Measurements from ENCODE around the gene RPTOR. TPM values are rescaled to one million over a fixed set of nuclear protein-coding genes. Genes with fewer than 3 reads are reported as not detected.
A peak's percentile ranks its signal among the peaks of the same experiment; 100 is the strongest.
"Not testable (repeated sequence)": the region's sequence is repeated elsewhere in the genome, so short reads cannot be mapped to it uniquely, and the experiment has no call there.

RPTOR gene
- total RNA-seq, 2 experiments from 2014 or later = 53.1 to 54.0 TPM

DNA sequence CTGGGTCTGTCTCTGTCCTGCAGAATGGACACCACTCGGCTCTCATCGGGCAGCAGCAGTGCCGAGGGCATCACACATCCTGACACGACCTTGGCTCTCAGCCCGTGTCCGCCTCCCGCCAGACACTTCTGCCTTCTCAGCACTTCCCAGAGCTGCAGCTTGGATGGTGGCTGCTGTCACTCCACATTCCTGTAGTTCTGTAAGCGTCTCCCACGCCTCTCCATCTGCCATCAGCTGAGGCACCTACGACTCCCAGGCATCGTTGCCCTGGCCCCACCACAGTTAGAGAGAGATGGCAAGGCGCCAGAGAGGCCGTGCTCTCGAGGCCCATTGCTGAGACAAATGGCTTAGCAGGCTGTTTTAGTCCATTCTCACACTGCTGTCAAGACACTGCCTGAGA is 251.1 kb downstream of the RPTOR start:
- Mint-ChIP-seq H3K4me1 (ENCODE audit: low read depth) (peaks cover 43% of the 10 kb centered on the region), H3K4me3 (no peak overlapping the region), H3K27me3 (ENCODE audit: low read depth) (no peaks in the 10 kb centered on the region), H3K27ac (peak overlapping the region; percentile 33), H3K9me3 (ENCODE audit: insufficient read depth) (no peaks in the 10 kb centered on the region), H3K36me3 (ENCODE audit: low read depth) (peaks cover 45% of the 10 kb centered on the region)
- POLR2A ChIA-PET = no interaction called here
- ATAC-seq (no peak), DNase-seq (no peak)
- CTCF ChIA-PET = interaction anchor here (1.2 kb wide), 1 partner anchor 39 kb away, joined by 3 read pairs; no protein-coding TSS in a partner anchor

DNA sequence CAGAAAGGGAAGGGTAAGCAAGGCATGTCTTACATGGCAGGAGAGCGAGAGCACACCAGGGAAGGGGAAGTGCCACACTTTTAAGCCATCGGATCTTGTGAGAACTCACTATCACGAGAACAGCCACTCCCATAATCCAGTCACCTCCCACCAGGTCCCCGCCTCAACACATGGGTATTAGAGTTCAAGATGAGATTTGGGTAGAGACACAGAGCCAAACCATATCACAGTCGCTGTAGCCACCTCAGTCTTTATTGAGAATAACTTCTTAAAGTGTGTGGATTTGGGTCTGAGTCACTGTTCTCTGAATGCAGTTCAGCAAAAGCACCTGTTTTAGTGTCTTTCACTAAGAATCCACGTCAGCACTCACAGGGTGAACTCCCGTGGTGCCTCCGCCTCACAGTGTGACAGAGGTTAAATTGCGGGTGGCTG is 251.8 kb downstream of the RPTOR start:
- Mint-ChIP-seq H3K36me3 (ENCODE audit: low read depth) (peaks cover 45% of the 10 kb centered on the region), H3K4me1 (ENCODE audit: low read depth) (peaks cover 36% of the 10 kb centered on the region), H3K9me3 (ENCODE audit: insufficient read depth) (no peaks in the 10 kb centered on the region), H3K4me3 (no peak overlapping the region), H3K27ac (peak overlapping the region; percentile 33), H3K27me3 (ENCODE audit: low read depth) (no peaks in the 10 kb centered on the region)
- CTCF ChIA-PET = no interaction called here
- POLR2A ChIA-PET = no interaction called here
- DNase-seq (no peak), ATAC-seq (no peak)

DNA sequence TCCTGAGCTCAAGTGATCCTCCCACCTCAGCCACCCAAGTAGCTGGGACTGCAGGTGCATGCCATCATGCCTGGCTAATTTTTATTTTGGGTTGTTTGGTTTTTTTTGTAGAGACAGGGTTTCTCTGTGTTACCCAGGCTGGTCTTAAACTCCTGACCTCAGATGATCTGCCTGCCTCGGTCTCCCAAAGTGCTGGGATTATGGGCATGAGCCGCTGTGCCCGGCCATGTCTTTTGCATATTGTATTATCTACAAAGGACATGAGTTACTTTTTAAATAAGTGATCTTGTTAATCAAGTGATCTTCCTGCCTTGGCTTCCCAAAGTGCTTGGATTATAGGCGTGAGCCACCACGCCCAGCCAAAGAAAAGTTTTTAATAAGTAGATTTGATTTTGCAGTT is 252.6 kb downstream of the RPTOR start:
- CTCF ChIA-PET; H3K4me3 Mint-ChIP-seq; DNase-seq; H3K9me3 Mint-ChIP-seq (ENCODE audit: insufficient read depth); ATAC-seq; H3K27ac Mint-ChIP-seq; POLR2A ChIA-PET; H3K27me3 Mint-ChIP-seq (ENCODE audit: low read depth): not testable (repeated sequence)
- H3K36me3 Mint-ChIP-seq (ENCODE audit: low read depth) = peaks cover 41% of the 10 kb centered on the region
- H3K4me1 Mint-ChIP-seq (ENCODE audit: low read depth) = peaks cover 29% of the 10 kb centered on the region

DNA sequence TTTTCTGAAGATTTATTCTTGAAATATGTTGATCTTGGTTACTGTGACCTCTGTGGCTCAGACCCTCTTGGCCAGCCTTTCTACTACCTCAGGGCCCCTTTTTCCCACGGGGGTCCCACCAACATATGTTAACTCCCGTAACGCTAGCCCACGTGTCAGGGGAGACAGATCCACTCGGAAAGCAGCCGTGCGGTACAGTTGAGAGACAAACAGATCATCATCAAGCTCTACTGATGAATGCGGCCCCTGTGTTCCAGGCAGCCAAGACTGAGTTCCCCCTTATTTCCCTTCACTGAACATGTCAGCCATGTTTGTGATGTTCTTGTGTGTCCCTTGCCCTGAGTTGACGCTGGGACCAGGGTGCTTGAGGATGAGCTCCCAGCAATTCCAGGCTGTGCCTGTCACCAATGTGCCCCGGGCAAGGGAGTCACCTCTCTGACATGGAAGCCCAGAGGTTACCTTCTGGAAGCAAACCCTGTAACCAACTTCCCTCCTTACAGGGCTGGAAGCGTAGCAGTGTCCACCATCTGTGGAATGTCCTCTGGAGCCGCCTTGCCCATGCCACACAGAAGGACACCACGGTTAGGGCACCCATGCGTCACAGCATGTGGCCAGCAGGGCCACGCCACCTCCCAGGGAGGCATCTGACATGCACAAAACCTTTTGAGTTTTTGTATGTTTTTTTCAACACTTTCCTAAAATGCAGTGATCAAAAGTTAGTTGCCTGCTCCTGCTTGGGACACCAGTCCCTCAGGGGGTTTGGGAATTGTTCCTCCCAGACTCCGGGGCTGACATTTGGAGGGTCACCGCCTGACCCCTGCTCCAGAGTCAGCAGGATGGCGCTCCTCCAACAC is 253.3 kb downstream of the RPTOR start:
- CTCF ChIA-PET = no interaction called here
- ATAC-seq = no peak
- Mint-ChIP-seq H3K4me3 (no peak overlapping the region), H3K27ac (peak overlapping the region; percentile 49), H3K4me1 (ENCODE audit: low read depth) (peaks cover 22% of the 10 kb centered on the region), H3K36me3 (ENCODE audit: low read depth) (peaks cover 40% of the 10 kb centered on the region), H3K27me3 (ENCODE audit: low read depth) (no peaks in the 10 kb centered on the region), H3K9me3 (ENCODE audit: insufficient read depth) (no peaks in the 10 kb centered on the region)
- no peak for DNase-seq
- POLR2A ChIA-PET = no interaction called here

DNA sequence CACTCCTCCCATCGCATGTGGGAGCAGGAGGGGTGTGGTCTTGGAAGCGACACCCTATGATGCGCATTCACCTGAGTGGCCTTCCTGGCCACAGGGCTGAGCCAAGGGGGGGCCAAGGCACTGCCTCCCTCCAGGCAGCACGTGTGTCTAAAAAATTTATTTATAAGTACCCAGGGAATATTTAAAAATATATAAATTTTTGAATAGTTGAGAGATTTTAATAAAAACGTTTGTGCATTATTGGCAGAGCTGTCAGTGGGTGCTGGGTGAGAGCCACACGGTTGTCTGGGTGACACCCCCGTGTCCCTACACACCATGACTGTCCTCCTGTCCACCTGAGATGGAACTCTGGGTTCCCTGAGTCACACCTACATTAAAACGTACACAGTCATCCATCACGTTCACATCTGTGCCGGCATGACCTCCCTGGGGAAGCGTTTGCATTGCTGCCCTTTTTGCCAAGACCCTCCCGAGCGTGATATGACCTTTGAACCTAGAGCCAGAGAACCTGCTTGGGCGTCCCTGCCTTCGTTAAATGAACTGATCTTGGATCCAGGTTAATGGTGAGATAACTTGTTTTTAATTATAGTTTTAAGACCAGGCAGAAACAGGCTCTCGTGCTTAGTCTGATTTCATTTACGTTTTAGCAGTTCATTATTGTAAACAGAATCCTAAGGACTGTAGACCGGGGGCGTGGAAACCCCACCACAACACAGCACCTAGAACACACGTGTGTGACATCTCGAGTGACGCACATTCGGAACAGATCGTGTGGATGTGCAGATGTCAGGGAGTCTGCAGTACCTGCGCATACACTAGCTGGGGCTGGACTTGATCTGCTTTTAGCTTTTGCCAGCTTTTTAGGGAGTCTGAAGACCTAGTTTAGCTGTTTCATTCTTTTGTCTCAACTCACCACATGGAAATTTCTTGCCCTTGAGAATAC is 254.2 kb downstream of the RPTOR start:
- H3K36me3 Mint-ChIP-seq (ENCODE audit: low read depth) = peaks cover 33% of the 10 kb centered on the region
- peaks cover 15% of the 10 kb centered on the region for H3K4me1 Mint-ChIP-seq (ENCODE audit: low read depth)
- ATAC-seq = no peak
- DNase-seq = no peak
- CTCF ChIA-PET = interaction anchor here (2.0 kb wide), 1 partner anchor 12 kb away, joined by 4 read pairs; no protein-coding TSS in a partner anchor
- H3K4me3 Mint-ChIP-seq = no peak overlapping the region
- no peaks in the 10 kb centered on the region for H3K27me3 Mint-ChIP-seq (ENCODE audit: low read depth)
- POLR2A ChIA-PET = no interaction called here
- no peaks in the 10 kb centered on the region for H3K9me3 Mint-ChIP-seq (ENCODE audit: insufficient read depth)
- H3K27ac Mint-ChIP-seq = peak overlapping the region; percentile 30

DNA sequence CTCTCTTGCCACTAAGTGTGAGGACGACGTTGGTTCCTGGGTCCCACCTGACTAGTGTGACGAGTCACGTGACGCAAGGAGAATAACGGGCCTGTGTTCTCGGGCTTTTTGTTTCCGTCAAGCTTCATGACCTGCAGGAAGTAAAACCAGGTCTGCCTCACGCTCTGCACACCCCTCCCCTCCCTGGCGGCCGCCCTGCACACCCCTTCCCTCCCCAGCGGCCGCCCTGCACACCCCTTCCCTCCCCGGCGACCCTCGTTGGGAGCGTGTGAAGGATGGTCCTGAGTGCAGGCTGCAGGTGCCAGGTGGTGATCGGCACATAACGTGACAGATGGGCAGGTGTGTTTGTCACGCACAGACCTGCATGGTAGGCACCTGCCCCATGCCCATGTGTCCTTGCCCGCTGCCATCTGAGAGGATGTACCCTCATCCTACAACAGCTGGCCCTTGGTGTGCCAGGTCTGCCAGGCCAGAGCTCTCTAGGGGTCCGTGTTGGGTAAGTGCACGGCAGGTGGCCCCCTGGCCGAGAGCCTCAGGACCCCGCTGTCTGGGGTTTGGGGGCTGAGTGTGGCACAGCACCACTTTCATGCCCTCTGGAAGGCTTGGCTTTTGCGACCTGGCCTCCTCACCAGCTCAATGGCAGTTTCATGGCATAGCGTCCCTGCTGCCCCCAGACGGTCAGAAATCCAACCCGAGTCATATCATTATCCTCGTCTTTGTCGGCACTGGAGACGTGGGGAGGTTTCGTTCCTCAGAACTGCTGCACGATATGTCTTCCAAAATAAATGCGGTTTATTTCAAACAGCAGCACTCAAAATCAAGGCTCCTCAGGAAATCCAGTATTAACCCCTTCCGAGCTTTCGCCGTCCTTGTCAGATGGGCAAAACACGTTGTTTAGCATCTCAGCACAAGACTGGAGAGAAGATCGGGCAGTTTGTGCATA is 255.2 kb downstream of the RPTOR start:
- CTCF ChIA-PET = interaction anchor here (2.0 kb wide), 1 partner anchor 11 kb away, joined by 4 read pairs; no protein-coding TSS in a partner anchor
- Mint-ChIP-seq H3K4me3 (no peak overlapping the region), H3K4me1 (ENCODE audit: low read depth) (peaks cover 12% of the 10 kb centered on the region), H3K27me3 (ENCODE audit: low read depth) (no peaks in the 10 kb centered on the region), H3K36me3 (ENCODE audit: low read depth) (peaks cover 26% of the 10 kb centered on the region), H3K27ac (peak overlapping the region; percentile 30), H3K9me3 (ENCODE audit: insufficient read depth) (no peaks in the 10 kb centered on the region)
- POLR2A ChIA-PET = no interaction called here
- no peak for DNase-seq
- ATAC-seq = no peak

DNA sequence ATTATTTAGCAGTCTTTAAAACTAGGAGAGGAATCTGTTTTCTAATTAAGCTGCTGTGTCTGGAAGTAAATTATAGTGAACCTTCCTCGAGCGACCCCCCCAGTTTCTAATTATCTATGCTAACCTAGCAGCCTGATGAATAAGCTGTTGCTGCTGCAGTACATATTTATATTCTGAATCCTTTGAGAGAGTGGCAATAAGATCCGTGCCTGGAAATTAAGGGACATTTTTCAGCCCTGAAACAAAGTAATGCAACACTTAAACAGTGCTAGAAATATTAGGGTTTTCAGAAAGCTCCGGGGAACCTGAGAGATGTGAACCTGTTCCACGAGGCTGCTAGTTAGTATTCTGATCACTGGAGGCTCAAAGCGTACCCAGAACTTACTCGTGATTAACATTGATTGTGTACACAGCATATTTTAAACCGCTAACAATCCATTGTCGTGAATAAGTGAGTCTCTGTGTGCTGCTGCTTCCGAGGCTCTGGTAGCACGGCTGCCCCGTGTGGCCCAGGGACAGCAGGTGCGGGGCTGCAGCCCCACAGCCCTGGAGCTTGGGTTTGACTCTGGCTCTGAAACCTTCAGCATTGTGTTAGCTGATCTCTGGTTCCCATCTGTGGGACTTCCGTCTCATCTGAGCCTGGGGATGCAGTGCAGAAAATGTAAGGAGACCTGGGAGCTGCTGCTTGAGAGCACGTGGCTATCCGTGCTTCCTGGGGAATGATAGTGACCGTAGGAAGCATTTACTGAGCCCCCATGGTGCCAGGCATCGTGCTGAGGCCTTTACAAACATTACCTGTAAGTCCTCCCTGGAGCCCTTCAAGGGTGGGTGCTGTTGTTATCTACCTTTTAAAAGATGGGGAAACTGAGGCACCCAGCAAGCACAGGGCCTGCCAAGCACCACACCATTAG is 256.1 kb downstream of the RPTOR start:
- H3K9me3 Mint-ChIP-seq (ENCODE audit: insufficient read depth) = no peaks in the 10 kb centered on the region
- ChIA-PET POLR2A (interaction anchor here (0.6 kb wide), 1 partner anchor 71 kb away, joined by 3 read pairs; no protein-coding TSS in a partner anchor), CTCF (interaction anchor here (2.0 kb wide), 1 partner anchor 10 kb away, joined by 4 read pairs; no protein-coding TSS in a partner anchor)

DNA sequence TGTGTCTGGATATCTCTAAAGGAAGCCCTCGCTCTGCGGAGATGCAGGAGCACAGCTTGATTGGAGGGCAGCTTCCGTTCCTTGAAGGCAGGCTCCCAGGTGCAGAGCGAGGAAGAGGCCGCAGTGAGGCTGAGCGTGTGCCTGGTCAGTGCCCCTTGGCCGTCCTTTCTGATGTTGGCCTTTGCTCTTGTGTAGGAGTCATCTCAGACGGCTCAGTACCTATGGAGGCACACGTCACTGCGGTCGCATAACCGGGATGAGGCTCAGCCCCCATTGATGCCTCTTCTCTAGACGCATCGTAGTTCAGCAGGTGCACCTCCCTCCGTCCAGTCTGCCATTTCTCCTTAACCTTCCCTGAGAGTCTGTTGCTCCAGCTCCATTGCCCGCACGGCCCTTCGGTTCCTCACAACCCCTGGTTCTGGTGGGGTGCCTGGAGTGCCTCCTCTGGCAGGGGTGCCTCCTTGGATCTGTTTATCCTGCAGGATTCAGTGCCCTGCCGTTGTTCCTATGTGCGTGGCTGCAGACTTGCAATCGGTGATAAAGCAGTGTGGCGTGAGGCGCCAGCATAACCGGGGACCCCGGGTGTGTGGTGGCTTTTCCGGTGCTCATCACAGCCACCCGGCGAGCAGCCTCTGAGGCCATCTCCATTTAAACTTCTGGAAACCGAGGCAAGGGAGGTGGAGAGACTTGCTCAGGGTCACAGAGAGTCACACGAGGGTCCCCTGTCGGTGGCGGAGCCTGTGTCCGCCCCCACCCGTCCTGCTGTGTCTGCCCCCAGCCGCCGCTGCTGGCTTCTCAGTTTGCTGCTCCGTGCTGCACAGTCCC is 258.2 kb downstream of the RPTOR start:
- Mint-ChIP-seq H3K9me3 (ENCODE audit: insufficient read depth) (peaks cover 17% of the 10 kb centered on the region), H3K4me3 (no peak overlapping the region), H3K27me3 (ENCODE audit: low read depth) (no peaks in the 10 kb centered on the region), H3K36me3 (ENCODE audit: low read depth) (peaks cover 29% of the 10 kb centered on the region), H3K4me1 (ENCODE audit: low read depth) (peaks cover 13% of the 10 kb centered on the region), H3K27ac (peak overlapping the region; percentile 64)
- ChIA-PET POLR2A (no interaction called here), CTCF (interaction anchor here (1.1 to 1.5 kb wide), 2 partner anchors 12 to 186 kb away, joined by 3 to 5 read pairs; no protein-coding TSS in a partner anchor)
- DNase-seq (no peak), ATAC-seq (no peak)

More for the DNA sequence above, 256.1 kb downstream of the RPTOR start:
- ATAC-seq = no peak
- no peak for DNase-seq
- no peak overlapping the region for H3K27ac Mint-ChIP-seq
- no peak overlapping the region for H3K4me3 Mint-ChIP-seq
- H3K27me3 Mint-ChIP-seq (ENCODE audit: low read depth) = no peaks in the 10 kb centered on the region
- peaks cover 13% of the 10 kb centered on the region for H3K4me1 Mint-ChIP-seq (ENCODE audit: low read depth)
- peaks cover 24% of the 10 kb centered on the region for H3K36me3 Mint-ChIP-seq (ENCODE audit: low read depth)

DNA sequence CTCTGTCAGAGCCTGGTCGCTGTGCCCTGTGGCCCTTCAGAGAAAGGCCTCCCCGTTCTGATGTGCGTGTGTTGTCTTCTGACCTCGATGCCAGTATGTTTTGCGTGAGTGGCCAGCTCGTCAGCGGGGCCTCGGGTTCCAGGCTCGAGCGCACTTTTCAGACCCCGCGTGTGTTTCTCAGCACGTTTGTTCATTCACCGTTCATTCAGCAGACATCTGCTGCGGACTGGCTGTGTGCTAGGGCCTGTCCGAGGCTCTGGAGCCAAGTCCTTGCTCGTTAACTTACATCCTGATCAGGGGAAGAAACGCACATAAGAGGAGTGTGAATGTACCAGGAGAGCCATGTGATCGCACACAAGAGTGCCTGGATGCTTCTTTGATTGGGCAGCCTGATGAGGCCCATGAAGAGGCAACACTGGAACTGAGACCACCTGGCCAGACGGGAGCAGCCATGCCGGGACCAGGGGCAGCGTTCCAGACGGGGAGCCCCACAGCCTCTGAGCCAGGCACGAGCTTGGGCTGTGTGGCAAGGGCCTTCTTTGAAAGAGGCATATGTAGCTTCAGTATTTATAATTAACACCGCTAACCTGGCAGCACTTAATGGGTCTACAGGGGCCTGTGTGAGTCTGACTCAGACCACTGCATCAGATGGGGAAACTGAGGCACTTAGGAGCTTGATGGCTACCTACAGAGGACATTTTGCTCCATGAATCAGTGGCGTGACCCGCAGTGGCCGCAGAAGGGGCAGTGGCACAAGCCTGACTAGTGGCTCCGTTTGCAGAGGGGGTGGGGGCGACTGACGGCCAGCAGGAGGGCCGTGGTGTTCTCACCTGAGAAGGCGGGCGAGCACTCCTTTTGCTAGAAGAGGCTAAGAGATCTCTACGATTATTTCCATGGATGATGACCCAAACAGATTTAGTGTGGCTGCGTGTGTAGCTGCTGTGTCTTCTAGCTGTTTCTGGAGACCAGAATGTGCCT is 259.1 kb downstream of the RPTOR start:
- no peak overlapping the region for H3K4me3 Mint-ChIP-seq
- ChIA-PET POLR2A (no interaction called here), CTCF (interaction anchor here (1.1 to 1.5 kb wide), 2 partner anchors 12 to 185 kb away, joined by 3 to 5 read pairs; no protein-coding TSS in a partner anchor)
- H3K9me3 Mint-ChIP-seq (ENCODE audit: insufficient read depth) = peaks cover 17% of the 10 kb centered on the region
- ATAC-seq (no peak), DNase-seq (no peak)
- H3K27me3 Mint-ChIP-seq (ENCODE audit: low read depth) = no peaks in the 10 kb centered on the region
- H3K27ac Mint-ChIP-seq = peak overlapping the region; percentile 61
- peaks cover 37% of the 10 kb centered on the region for H3K36me3 Mint-ChIP-seq (ENCODE audit: low read depth)
- H3K4me1 Mint-ChIP-seq (ENCODE audit: low read depth) = peaks cover 16% of the 10 kb centered on the region

All from activated CD8-positive, alpha-beta T cell treated with anti-CD3 and anti-CD28 coated beads, Interleukin-2, amount 10 ng/mL, durations not matched to agents 7 days and 5 days (primary cell).